GM12878 (cell line): Measurements from ENCODE around the gene CRTC2. TPM values are rescaled to one million over a fixed set of nuclear protein-coding genes. Genes with fewer than 3 reads are reported as not detected.
A peak's percentile ranks its signal among the peaks of the same experiment; 100 is the strongest.

ENCODE experiments used
- GABPA ChIP-seq: IDR thresholded peaks from 2 replicates; pipeline ENCODE4 v1.6.1; 2014; ENCODE audit warnings: antibody characterized with exemption, low read depth, mild to moderate bottlenecking, inconsistent platforms
- HCFC1 ChIP-seq: fragments of 150-350 bp; IDR thresholded peaks from 2 replicates; pipeline ENCODE4 v1.6.1; 2014; ENCODE audit warnings: low read length
- IKZF1 ChIP-seq: fragments of 450-650 bp; conservative IDR thresholded peaks from 2 replicates; pipeline ENCODE4 v1.6.1; 2017; ENCODE audit warnings: antibody characterized with exemption, mild to moderate bottlenecking
- KAT2A ChIP-seq: conservative IDR thresholded peaks from 2 replicates; pipeline ENCODE4 v1.6.1; 2011; ENCODE audit warnings: low read depth, low read length; ENCODE audit not compliant: control insufficient read depth
- NFYB ChIP-seq: IDR thresholded peaks from 2 replicates; pipeline ENCODE4 v1.6.1; 2011; ENCODE audit warnings: low read depth, mild to moderate bottlenecking, low read length, improper control_type of control experiment, moderate library complexity; ENCODE audit not compliant: insufficient read depth
- POLR2A ChIP-seq: IDR thresholded peaks from 2 replicates; pipeline ENCODE4 v1.6.1; 2011; ENCODE audit warnings: low read depth, mild to moderate bottlenecking, low read length
- RAD21 ChIP-seq: IDR thresholded peaks from 2 replicates; pipeline ENCODE4 v1.6.1; 2011; ENCODE audit warnings: mild to moderate bottlenecking, low read depth, low read length, moderate library complexity; ENCODE audit not compliant: insufficient read depth
- RBBP5 ChIP-seq: fragments of 200-600 bp; sonication (generic); conservative IDR thresholded peaks from 2 replicates; pipeline ENCODE4 v1.6.1; 2016
- TCF12 ChIP-seq: IDR thresholded peaks from 2 replicates; pipeline ENCODE4 v1.6.1; 2011; ENCODE audit warnings: low read depth, mild to moderate bottlenecking, low read length
- TCF3 ChIP-seq: IDR thresholded peaks from 2 replicates; pipeline ENCODE4 v1.6.1; 2012; ENCODE audit warnings: low read depth, mild to moderate bottlenecking, low read length, borderline replicate concordance; ENCODE audit not compliant: insufficient read depth
- ZNF384 ChIP-seq: IDR thresholded peaks from 2 replicates; pipeline ENCODE4 v1.6.1; 2012; ENCODE audit warnings: low read depth, mild to moderate bottlenecking, low read length, improper control_type of control experiment, borderline replicate concordance
- ZSCAN29 ChIP-seq: fragments of 450-650 bp; IDR thresholded peaks from 2 replicates; pipeline ENCODE4 v1.6.1; 2017; ENCODE audit warnings: mild to moderate bottlenecking, moderate library complexity
- ZZZ3 ChIP-seq: IDR thresholded peaks from 2 replicates; pipeline ENCODE4 v1.6.1; 2011; ENCODE audit warnings: low read depth; ENCODE audit not compliant: control insufficient read depth, insufficient read length
- polyA plus RNA-seq, 11 experiments: library from polyadenylated mRNA; depleted of rRNA in 4 of 11; unstranded in 6 of 11; stranded (reverse) in 5 of 11; fragments of >200 nt; fragmentation: Nextera tagmentation in 4 of 11; fragmentation: Illumina TruSeq in 1 of 11; extraction: Ambion mirVana in 4 of 11; extraction: Trizol in 1 of 11; gene quantifications; 1 replicate in 1 of 11; 2 replicates in 10 of 11; pipeline versions ENCODE4 v1.2.1 to v1.2.3, GENCODE V29; 2011 to 2016; ENCODE audit warnings: inconsistent platforms in 2 of 11, missing spikeins in 2 of 11, low read depth in 1 of 11
- total RNA-seq, 4 experiments: library from RNA; depleted of rRNA in 3 of 4; stranded (reverse); fragments of >200 nt in 3 of 4; fragmentation: Illumina TruSeq in 1 of 4; extraction: Trizol in 1 of 4; gene quantifications; 2 replicates each; pipeline versions ENCODE4 v1.2.1 to v1.2.3, GENCODE V29; 2013 to 2021
- TF ChIP-seq, protein P1 (sequence below): fragments of 450-650 bp; conservative IDR thresholded peaks from 2 replicates; pipeline ENCODE4 v1.6.1; 2017; ENCODE audit warnings: mild to moderate bottlenecking, moderate library complexity
- TF ChIP-seq, protein P2 (sequence below): fragments of 450-650 bp; IDR thresholded peaks from 2 replicates; pipeline ENCODE4 v1.6.1; 2017; ENCODE audit warnings: mild to moderate bottlenecking, moderate library complexity

The CRTC2 gene
- total and polyA plus RNA-seq, 10 of the 15 experiments (the other 5 are each of a cell fraction or from before 2014, with no cell fraction given), result 5.1 to 57.9 (median 32.7) TPM

DNA sequence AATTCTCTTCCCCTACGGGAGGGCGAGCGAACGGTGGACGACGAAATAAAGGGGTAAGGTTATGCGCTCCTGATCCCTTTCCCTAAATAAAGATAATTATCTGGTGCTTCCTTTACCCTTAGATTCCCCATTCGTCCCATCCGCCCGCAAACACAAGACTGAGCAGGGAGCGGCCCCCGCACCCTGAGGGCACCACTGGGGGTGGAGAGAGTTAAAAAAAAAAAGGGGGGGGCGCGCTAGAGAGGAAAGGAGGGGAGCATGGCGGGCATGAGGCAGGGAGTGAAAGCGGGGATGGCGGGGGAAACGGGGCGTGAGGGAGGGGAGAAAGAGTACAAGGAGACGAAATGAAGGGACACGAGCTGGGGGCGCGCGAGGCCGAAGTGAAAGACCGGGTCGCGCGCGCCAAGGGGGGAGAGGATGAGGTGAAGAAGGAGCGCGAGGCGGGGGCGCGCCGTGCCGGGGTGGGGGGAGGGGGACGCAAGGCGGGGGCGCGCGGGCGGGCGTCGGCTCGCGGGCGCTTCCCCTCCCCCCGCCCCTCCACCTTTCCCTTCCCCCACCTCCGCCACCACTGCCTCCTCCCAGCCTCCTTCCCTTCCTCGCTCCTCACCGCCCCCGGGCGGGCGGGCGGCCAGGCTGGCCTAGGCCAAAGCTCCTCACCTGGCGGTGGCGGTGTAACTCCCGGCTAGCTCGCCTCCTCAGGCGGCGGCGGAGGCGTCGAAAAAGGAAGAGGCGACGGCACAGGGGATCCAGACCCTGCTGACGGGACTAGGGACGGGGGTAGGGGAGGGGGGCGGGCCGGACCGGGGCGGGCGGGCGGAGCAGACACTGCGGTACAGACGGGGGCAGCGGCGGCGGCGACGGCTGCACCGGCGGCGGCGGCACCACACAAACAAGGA lies 36.1 kb downstream of the CRTC2 start (continued):
- TF ChIP-seq KAT2A (no peak), HCFC1 (no peak), GABPA (no peak), TCF3 (no peak), ZSCAN29 (no peak), RBBP5 (no peak), ZZZ3 (no peak), RAD21 (0 out of 2 replicates have a peak, but pooled peaks have one; percentile 22), NFYB (no peak), POLR2A (peak; percentile 64), ZNF384 (0 out of 2 replicates have a peak, but pooled peaks have one; percentile 12), TCF12 (peak; percentile 54; the same call in 1 of the 2 replicates), IKZF1 (0 out of 2 replicates have a peak, but pooled peaks have one; percentile 6)
- TF ChIP-seq, protein P1, sequence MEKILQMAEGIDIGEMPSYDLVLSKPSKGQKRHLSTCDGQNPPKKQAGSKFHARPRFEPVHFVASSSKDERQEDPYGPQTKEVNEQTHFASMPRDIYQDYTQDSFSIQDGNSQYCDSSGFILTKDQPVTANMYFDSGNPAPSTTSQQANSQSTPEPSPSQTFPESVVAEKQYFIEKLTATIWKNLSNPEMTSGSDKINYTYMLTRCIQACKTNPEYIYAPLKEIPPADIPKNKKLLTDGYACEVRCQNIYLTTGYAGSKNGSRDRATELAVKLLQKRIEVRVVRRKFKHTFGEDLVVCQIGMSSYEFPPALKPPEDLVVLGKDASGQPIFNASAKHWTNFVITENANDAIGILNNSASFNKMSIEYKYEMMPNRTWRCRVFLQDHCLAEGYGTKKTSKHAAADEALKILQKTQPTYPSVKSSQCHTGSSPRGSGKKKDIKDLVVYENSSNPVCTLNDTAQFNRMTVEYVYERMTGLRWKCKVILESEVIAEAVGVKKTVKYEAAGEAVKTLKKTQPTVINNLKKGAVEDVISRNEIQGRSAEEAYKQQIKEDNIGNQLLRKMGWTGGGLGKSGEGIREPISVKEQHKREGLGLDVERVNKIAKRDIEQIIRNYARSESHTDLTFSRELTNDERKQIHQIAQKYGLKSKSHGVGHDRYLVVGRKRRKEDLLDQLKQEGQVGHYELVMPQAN, result peak; percentile 54; the same call in 1 of the 2 replicates
- TF ChIP-seq, protein P2, sequence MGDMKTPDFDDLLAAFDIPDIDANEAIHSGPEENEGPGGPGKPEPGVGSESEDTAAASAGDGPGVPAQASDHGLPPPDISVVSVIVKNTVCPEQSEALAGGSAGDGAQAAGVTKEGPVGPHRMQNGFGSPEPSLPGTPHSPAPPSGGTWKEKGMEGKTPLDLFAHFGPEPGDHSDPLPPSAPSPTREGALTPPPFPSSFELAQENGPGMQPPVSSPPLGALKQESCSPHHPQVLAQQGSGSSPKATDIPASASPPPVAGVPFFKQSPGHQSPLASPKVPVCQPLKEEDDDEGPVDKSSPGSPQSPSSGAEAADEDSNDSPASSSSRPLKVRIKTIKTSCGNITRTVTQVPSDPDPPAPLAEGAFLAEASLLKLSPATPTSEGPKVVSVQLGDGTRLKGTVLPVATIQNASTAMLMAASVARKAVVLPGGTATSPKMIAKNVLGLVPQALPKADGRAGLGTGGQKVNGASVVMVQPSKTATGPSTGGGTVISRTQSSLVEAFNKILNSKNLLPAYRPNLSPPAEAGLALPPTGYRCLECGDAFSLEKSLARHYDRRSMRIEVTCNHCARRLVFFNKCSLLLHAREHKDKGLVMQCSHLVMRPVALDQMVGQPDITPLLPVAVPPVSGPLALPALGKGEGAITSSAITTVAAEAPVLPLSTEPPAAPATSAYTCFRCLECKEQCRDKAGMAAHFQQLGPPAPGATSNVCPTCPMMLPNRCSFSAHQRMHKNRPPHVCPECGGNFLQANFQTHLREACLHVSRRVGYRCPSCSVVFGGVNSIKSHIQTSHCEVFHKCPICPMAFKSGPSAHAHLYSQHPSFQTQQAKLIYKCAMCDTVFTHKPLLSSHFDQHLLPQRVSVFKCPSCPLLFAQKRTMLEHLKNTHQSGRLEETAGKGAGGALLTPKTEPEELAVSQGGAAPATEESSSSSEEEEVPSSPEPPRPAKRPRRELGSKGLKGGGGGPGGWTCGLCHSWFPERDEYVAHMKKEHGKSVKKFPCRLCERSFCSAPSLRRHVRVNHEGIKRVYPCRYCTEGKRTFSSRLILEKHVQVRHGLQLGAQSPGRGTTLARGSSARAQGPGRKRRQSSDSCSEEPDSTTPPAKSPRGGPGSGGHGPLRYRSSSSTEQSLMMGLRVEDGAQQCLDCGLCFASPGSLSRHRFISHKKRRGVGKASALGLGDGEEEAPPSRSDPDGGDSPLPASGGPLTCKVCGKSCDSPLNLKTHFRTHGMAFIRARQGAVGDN, result no peak
